DND-41 (cell line): Measurements from ENCODE around the gene FCSK.
A peak's percentile ranks its signal among the peaks of the same experiment; 100 is the strongest.

Experiments used
- ATAC-seq: fragments of 200-7000 bp; cut with Tn5 transposase; 3 replicates; pipeline ENCODE4 v1.9.1; 2021; ENCODE audit warnings: low read depth; ENCODE audit not compliant: insufficient read depth
- DNase-seq: peaks from one replicate; pipeline ENCODE4 v3.0.0-alpha.2; 2020
- H2AFZ ChIP-seq: 2 replicates; pipeline ENCODE4 v1.6.0; 2012; ENCODE audit warnings: low read depth, low read length
- H3K27ac ChIP-seq: 2 replicates; pipeline ENCODE4 v1.5.1; 2012; ENCODE audit warnings: low read length, inconsistent platforms
- H3K27me3 ChIP-seq: fragments of 200-600 bp; sonication (generic); 2 replicates; pipeline ENCODE4 v1.6.0; 2012; ENCODE audit warnings: low read length, mild to moderate bottlenecking, inconsistent platforms; ENCODE audit not compliant: insufficient read depth, poor library complexity
- H3K36me3 ChIP-seq: 2 replicates; pipeline ENCODE4 v1.5.1; 2012; ENCODE audit warnings: low read length, inconsistent platforms; ENCODE audit not compliant: insufficient read depth
- H3K4me1 ChIP-seq: 2 replicates; pipeline ENCODE4 v1.5.1; 2012; ENCODE audit warnings: mild to moderate bottlenecking, low read length; ENCODE audit not compliant: insufficient read depth
- H3K4me2 ChIP-seq: 2 replicates; pipeline ENCODE4 v1.6.0; 2012; ENCODE audit warnings: mild to moderate bottlenecking, moderate library complexity, low read length, inconsistent platforms; ENCODE audit not compliant: insufficient read depth
- H3K4me3 ChIP-seq, 2 experiments: fragments of 200-600 bp in 1 of 2; shearing (Covaris generic) in 1 of 2; 2 replicates each; pipeline ENCODE4 v1.5.1; 2012 to 2016; ENCODE audit warnings: inconsistent platforms in 2 of 2, low read length in 2 of 2, mild to moderate bottlenecking in 2 of 2, low read depth in 1 of 2, moderate library complexity in 1 of 2
- H3K79me2 ChIP-seq: 2 replicates; pipeline ENCODE4 v1.6.0; 2012; ENCODE audit warnings: low read length, inconsistent platforms; ENCODE audit not compliant: insufficient read depth
- H3K9ac ChIP-seq: 2 replicates; pipeline ENCODE4 v1.6.0; 2012; ENCODE audit warnings: low read depth, mild to moderate bottlenecking, inconsistent platforms, low read length, moderate library complexity
- H3K9me3 ChIP-seq: 2 replicates; pipeline ENCODE4 v1.5.1; 2012; ENCODE audit warnings: low read length, moderate library complexity, mild to moderate bottlenecking, inconsistent platforms; ENCODE audit not compliant: insufficient read depth, severe bottlenecking
- H4K20me1 ChIP-seq: 2 replicates; pipeline ENCODE4 v1.6.0; 2012; ENCODE audit warnings: low read length; ENCODE audit not compliant: insufficient read depth
- CTCF ChIP-seq: IDR thresholded peaks from 2 replicates; pipeline ENCODE4 v1.5.1; 2012; ENCODE audit warnings: borderline replicate concordance, low read length, moderate library complexity, mild to moderate bottlenecking; ENCODE audit not compliant: poor library complexity, severe bottlenecking; ENCODE audit errors: extremely low read depth
- EZH2 ChIP-seq: IDR thresholded peaks from 3 replicates; pipeline ENCODE4 v1.6.1; 2012; ENCODE audit warnings: borderline replicate concordance, low read depth, mild to moderate bottlenecking, moderate library complexity, low read length, inconsistent platforms; ENCODE audit not compliant: severe bottlenecking

Gene FCSK

GRCh38 chr16:70417661-70418060 lies 36.7 kb upstream of the FCSK start:
- Histone ChIP-seq H3K4me3 (no peak overlapping the region), H4K20me1 (peaks cover 47% of the 10 kb centered on the region), H3K4me2 (no peak overlapping the region), H2AFZ (no peak overlapping the region), H3K27ac (no peak overlapping the region), H3K4me1 (no peaks in the 10 kb centered on the region), H3K36me3 (0 out of 2 replicates have a peak, but pooled peaks cover 3% of the 10 kb centered on the region), H3K9ac (no peak overlapping the region), H3K9me3 (no peaks in the 10 kb centered on the region), H3K27me3 (no peaks in the 10 kb centered on the region), H3K79me2 (peaks cover 72% of the 10 kb centered on the region)
- TF ChIP-seq EZH2 (no peak), CTCF (no peak)
- DNase-seq, result no peak
- ATAC-seq, result no peak

- no peaks in the 10 kb centered on the region for H3K27me3 ChIP-seq
- H3K4me2 ChIP-seq, result no peak overlapping the region
- peaks cover 51% of the 10 kb centered on the region for H4K20me1 ChIP-seq
- H3K27ac ChIP-seq, result peak overlapping the region; percentile 34
- H3K36me3 ChIP-seq, result 0 out of 2 replicates have a peak, but pooled peaks cover 3% of the 10 kb centered on the region
- no peak for TF ChIP-seq EZH2
- no peak for TF ChIP-seq CTCF
- no peak overlapping the region for H3K4me3 ChIP-seq
- ATAC-seq, result peak; percentile 39; the same call in 2 of the 3 replicates
- no peak overlapping the region for H2AFZ ChIP-seq
- no peak overlapping the region for H3K9ac ChIP-seq
- H3K4me1 ChIP-seq, result no peaks in the 10 kb centered on the region
- H3K9me3 ChIP-seq, result no peaks in the 10 kb centered on the region
- H3K79me2 ChIP-seq, result peaks cover 76% of the 10 kb centered on the region
- DNase-seq, result peak; percentile 27
Measured at GRCh38 chr16:70418274-70418992, 36.0 kb upstream of the FCSK start.

GRCh38 chr16:70418993-70419318 lies 35.4 kb upstream of the FCSK start:
- H2AFZ ChIP-seq, result no peak overlapping the region
- no peak for TF ChIP-seq CTCF
- TF ChIP-seq EZH2, result no peak
- H3K4me3 ChIP-seq, result no peak overlapping the region
- peaks cover 76% of the 10 kb centered on the region for H3K79me2 ChIP-seq
- no peaks in the 10 kb centered on the region for H3K4me1 ChIP-seq
- H4K20me1 ChIP-seq, result peaks cover 51% of the 10 kb centered on the region
- H3K4me2 ChIP-seq, result no peak overlapping the region
- ATAC-seq, result 0 out of 3 replicates have a peak, but pooled peaks have one; percentile 10
- H3K9ac ChIP-seq, result no peak overlapping the region
- DNase-seq, result no peak
- H3K27me3 ChIP-seq, result no peaks in the 10 kb centered on the region
- H3K9me3 ChIP-seq, result no peaks in the 10 kb centered on the region
- H3K27ac ChIP-seq, result no peak overlapping the region
- H3K36me3 ChIP-seq, result 0 out of 2 replicates have a peak, but pooled peaks cover 3% of the 10 kb centered on the region
